IMR-90 (cell line): ENCODE measurements around the gene HDDC3. TPM values are rescaled to one million over a fixed set of nuclear protein-coding genes. Genes with fewer than 3 reads are reported as not detected.

Source experiments
- ATAC-seq: fragments of 200-7000 bp; cut with Tn5 transposase; 2 replicates; pipeline ENCODE4 v1.9.1; 2020; ENCODE audit warnings: low read depth, mild to moderate bottlenecking, moderate library complexity
- BruUV-seq: library from RNA; stranded (reverse); fragments of 400-500 nt; replicated peaks from 2 replicates; lab custom pipeline; 2021; lab: Mats Ljungman, UMichigan
- CTCF ChIA-PET: fragments of 300-600 bp; formaldehyde crosslinking; extraction: SDS; loops from one replicate; lab custom pipeline; 2021; ENCODE audit warnings: antibody characterized with exemption; lab: Yijun Ruan, JAX
- POLR2A ChIA-PET: fragments of 300-600 bp; sonication (Branson Sonifier 250); formaldehyde crosslinking; loops from one replicate; lab custom pipeline; 2022; ENCODE audit warnings: antibody characterized with exemption; ENCODE audit not compliant: unreplicated experiment; lab: Charles Lee
- DNase-seq: peaks from one replicate; pipeline ENCODE4 v3.0.0; 2013
- H2AFZ ChIP-seq: replicated peaks from 2 replicates; pipeline ENCODE3; 2013; ENCODE audit warnings: low read length, mild to moderate bottlenecking; ENCODE audit not compliant: poor library complexity
- H2AK5ac ChIP-seq: 2 replicates; pipeline ENCODE4 v1.6.1; 2013; ENCODE audit warnings: low read depth, low read length, inconsistent platforms
- H2AK9ac ChIP-seq: replicated peaks from 2 replicates; pipeline ENCODE3; 2013; ENCODE audit warnings: mild to moderate bottlenecking, low read depth, low read length, moderate library complexity; ENCODE audit not compliant: poor library complexity
- H2BK120ac ChIP-seq: 2 replicates; pipeline ENCODE4 v1.6.1; 2013; ENCODE audit warnings: low read depth, low read length, inconsistent platforms
- H2BK15ac ChIP-seq: 3 replicates; pipeline ENCODE4 v1.6.1; 2013; ENCODE audit warnings: low read depth, low read length, inconsistent platforms
- H2BK20ac ChIP-seq: 2 replicates; pipeline ENCODE4 v1.6.1; 2013; ENCODE audit warnings: low read depth, mild to moderate bottlenecking, inconsistent platforms, low read length, moderate library complexity
- H2BK5ac ChIP-seq: 2 replicates; pipeline ENCODE4 v1.6.1; 2013; ENCODE audit warnings: mild to moderate bottlenecking, low read depth, low read length, inconsistent platforms; ENCODE audit not compliant: poor library complexity, severe bottlenecking
- H3K14ac ChIP-seq: replicated peaks from 2 replicates; pipeline ENCODE4 v1.6.1; 2013; ENCODE audit warnings: low read depth, low read length, inconsistent platforms
- H3K18ac ChIP-seq: 2 replicates; pipeline ENCODE4 v1.6.1; 2013; ENCODE audit warnings: low read depth, low read length, control low read depth
- H3K23ac ChIP-seq: 2 replicates; pipeline ENCODE4 v1.6.1; 2013; ENCODE audit warnings: low read depth, low read length, inconsistent platforms
- H3K27ac ChIP-seq: 2 replicates; pipeline ENCODE4 v1.5.1; 2013; ENCODE audit warnings: mild to moderate bottlenecking, control low read depth, low read length; ENCODE audit not compliant: insufficient read depth
- H3K27me3 ChIP-seq: 2 replicates; pipeline ENCODE4 v1.6.1; 2013; ENCODE audit warnings: low read length; ENCODE audit not compliant: control insufficient read depth, insufficient read depth
- H3K36me3 ChIP-seq: 2 replicates; pipeline ENCODE4 v1.6.1; 2013; ENCODE audit warnings: low read length, mixed read lengths; ENCODE audit not compliant: control insufficient read depth, insufficient read depth
- H3K4ac ChIP-seq: 2 replicates; pipeline ENCODE4 v1.6.1; 2013; ENCODE audit warnings: low read depth, low read length, inconsistent platforms
- H3K4me1 ChIP-seq: 2 replicates; pipeline ENCODE4 v1.6.1; 2013; ENCODE audit warnings: low read length, mixed read lengths; ENCODE audit not compliant: control insufficient read depth, insufficient read depth
- H3K4me2 ChIP-seq: 2 replicates; pipeline ENCODE4 v1.6.1; 2013; ENCODE audit warnings: low read depth, mild to moderate bottlenecking, control low read depth, low read length, moderate library complexity
- H3K4me3 ChIP-seq: 2 replicates; pipeline ENCODE4 v1.5.1; 2013; ENCODE audit warnings: low read depth, mild to moderate bottlenecking, control low read depth, low read length, moderate library complexity; ENCODE audit not compliant: insufficient read depth
- H3K56ac ChIP-seq: 2 replicates; pipeline ENCODE4 v1.6.1; 2013; ENCODE audit warnings: low read length, inconsistent platforms; ENCODE audit not compliant: insufficient read depth; ENCODE audit errors: extremely low read depth
- H3K79me1 ChIP-seq, 2 experiments: 2 replicates each; pipeline ENCODE4 v1.6.1; 2013; ENCODE audit warnings: low read length in 2 of 2, inconsistent platforms in 1 of 2, low read depth in 1 of 2
- H3K9ac ChIP-seq: 2 replicates; pipeline ENCODE4 v1.6.1; 2013; ENCODE audit warnings: low read depth, low read length, control low read depth
- H3K9me1 ChIP-seq: 2 replicates; pipeline ENCODE4 v1.6.1; 2013; ENCODE audit warnings: low read length, inconsistent platforms; ENCODE audit not compliant: insufficient read depth
- H3K9me3 ChIP-seq: 2 replicates; pipeline ENCODE4 v1.6.1; 2013; ENCODE audit warnings: low read length; ENCODE audit not compliant: control insufficient read depth, insufficient read depth
- H4K20me1 ChIP-seq: 2 replicates; pipeline ENCODE4 v1.6.1; 2013; ENCODE audit warnings: low read length, inconsistent platforms; ENCODE audit not compliant: insufficient read depth
- H4K5ac ChIP-seq: 2 replicates; pipeline ENCODE4 v1.6.1; 2013; ENCODE audit warnings: mild to moderate bottlenecking, low read depth, low read length, control low read depth
- H4K8ac ChIP-seq, 2 experiments: 2 replicates each; pipeline ENCODE4 v1.6.1; 2013; ENCODE audit warnings: low read depth in 2 of 2, low read length in 2 of 2, control low read depth in 1 of 2, inconsistent platforms in 1 of 2
- H4K91ac ChIP-seq: 2 replicates; pipeline ENCODE4 v1.6.1; 2013; ENCODE audit warnings: low read depth, low read length, inconsistent platforms; ENCODE audit not compliant: insufficient read depth
- BHLHE40 ChIP-seq: fragments of 150-350 bp; IDR thresholded peaks from 2 replicates; pipeline ENCODE4 v1.6.1; 2016; ENCODE audit warnings: mild to moderate bottlenecking, low read depth, low read length
- CHD1 ChIP-seq: IDR thresholded peaks from 2 replicates; pipeline ENCODE4 v1.6.1; 2012; ENCODE audit warnings: low read depth, low read length, improper control_type of control experiment
- USF2 ChIP-seq: fragments of 150-350 bp; IDR thresholded peaks from 2 replicates; pipeline ENCODE4 v1.6.1; 2017; ENCODE audit warnings: mild to moderate bottlenecking, antibody characterized with exemption, low read length, low read depth
- WGBS, 2 experiments: methylation state at CpG; one replicate each; pipeline versions ENCODE4 v1.1.5 to v1.1.7; 2013; ENCODE audit warnings: missing lambda C conversion rate in 2 of 2; ENCODE audit not compliant: insufficient read length in 1 of 2; ENCODE audit errors: extremely low coverage in 2 of 2; 5-methylcytosine and 5-hydroxymethylcytosine counted together
- dilution Hi-C: fragments of 300-500 bp; cut with HindIII; formaldehyde crosslinking; loops from one replicate; pipeline ENCODE4 v1.14.3; 2018; ENCODE audit warnings: low sequenced_read_pairs; ENCODE audit not compliant: unreplicated experiment
- in situ Hi-C: fragments of 300-500 bp; cut with MboI; formaldehyde crosslinking; loops from 3 replicates; pipeline ENCODE4 v1.14.3; 2019; ENCODE audit warnings: low sequenced_read_pairs, inconsistent platforms, mixed read lengths
- intact Hi-C: fragments of 100-400 bp; cut with micrococcal nuclease; formaldehyde crosslinking; loops from 2 replicates; pipeline ENCODE4 v1.10.0; 2022
- polyA plus RNA-seq, 3 experiments: library from polyadenylated mRNA; depleted of rRNA; stranded (reverse); fragments of >200 nt; gene quantifications; 2 replicates each; pipeline ENCODE4 v1.2.3, GENCODE V29; 2012; ENCODE audit warnings: low replicate concordance in 1 of 3
- total RNA-seq: library from RNA; depleted of rRNA; stranded (reverse); fragments of >200 nt; gene quantifications from 2 replicates; pipeline ENCODE4 v1.2.3, GENCODE V29; 2012

HDDC3 gene
- total and polyA plus RNA-seq, 2 of the 4 experiments (the other 2 are of a cell fraction), result 7.9 to 10.7 TPM

- no peak for TF ChIP-seq USF2
- no peak for TF ChIP-seq BHLHE40
Observed at GRCh38 chr15:90913398-90913944, 18.9 kb downstream of the HDDC3 start (continued).

- BruUV-seq, result no TSS peak
- Histone ChIP-seq H3K14ac (no peak overlapping the region), H4K5ac (no peak overlapping the region), H3K27ac (no peak overlapping the region), H2BK15ac (no peak overlapping the region), H2AK5ac (no peak overlapping the region), H3K18ac (no peak overlapping the region), H3K4me1 (peaks cover 10% of the 10 kb centered on the region; the same call in 1 of the 2 replicates), H3K4me3 (no peak overlapping the region), H2AFZ (no peak overlapping the region), H3K9ac (no peak overlapping the region), H3K36me3 (peaks cover 39% of the 10 kb centered on the region), H2BK120ac (no peak overlapping the region), H2BK5ac (no peak overlapping the region), H4K8ac (no peak overlapping the region), H4K91ac (no peak overlapping the region), H3K9me1 (peaks cover 3% of the 10 kb centered on the region; the same call in 1 of the 2 replicates), H2BK20ac (no peak overlapping the region), H3K56ac (no peak overlapping the region), H3K79me1 (no peaks in the 10 kb centered on the region), H3K9me3 (no peaks in the 10 kb centered on the region), H3K23ac (no peak overlapping the region), H3K27me3 (no peaks in the 10 kb centered on the region), H2AK9ac (no peak overlapping the region), H3K4me2 (no peak overlapping the region), H4K20me1 (no peaks in the 10 kb centered on the region), H3K4ac (no peak overlapping the region)
- DNase-seq (no peak), ATAC-seq (no peak)
- WGBS, 2 experiments, result no CpG with 5 or more reads among the region's 7 CpGs
- TF ChIP-seq USF2 (no peak), CHD1 (no peak)
- in situ Hi-C loops, result no loop called here
- dilution Hi-C loops, result no loop called here
- intact Hi-C loops, result no loop called here
- POLR2A ChIA-PET, result no interaction called here
- CTCF ChIA-PET, result no interaction called here
Observed at GRCh38 chr15:90912770-90913075, 19.6 kb downstream of the HDDC3 start.
